ENCODE measurements around the gene UMOD.

DNA sequence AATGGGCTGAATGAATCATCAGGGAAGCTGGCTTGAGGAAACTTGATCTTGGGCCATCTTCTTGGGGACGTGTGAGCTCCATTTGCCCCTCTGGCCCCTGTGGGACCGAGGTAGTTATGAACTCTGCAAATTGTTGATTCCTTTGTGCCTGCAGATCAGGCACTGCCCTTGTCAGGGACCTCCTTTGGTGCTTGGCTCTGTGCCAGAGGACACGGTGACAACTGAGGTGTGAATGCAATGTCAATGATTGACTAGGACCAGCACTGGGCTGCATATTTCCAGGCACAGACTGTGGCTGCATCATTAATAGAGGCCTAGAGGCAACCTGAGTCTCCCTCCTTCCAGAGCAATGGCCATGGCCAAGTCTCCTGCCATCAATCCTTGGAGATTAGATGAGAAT, 28.3 kb upstream of the UMOD start:
- TF ChIP-seq, protein P1, sequence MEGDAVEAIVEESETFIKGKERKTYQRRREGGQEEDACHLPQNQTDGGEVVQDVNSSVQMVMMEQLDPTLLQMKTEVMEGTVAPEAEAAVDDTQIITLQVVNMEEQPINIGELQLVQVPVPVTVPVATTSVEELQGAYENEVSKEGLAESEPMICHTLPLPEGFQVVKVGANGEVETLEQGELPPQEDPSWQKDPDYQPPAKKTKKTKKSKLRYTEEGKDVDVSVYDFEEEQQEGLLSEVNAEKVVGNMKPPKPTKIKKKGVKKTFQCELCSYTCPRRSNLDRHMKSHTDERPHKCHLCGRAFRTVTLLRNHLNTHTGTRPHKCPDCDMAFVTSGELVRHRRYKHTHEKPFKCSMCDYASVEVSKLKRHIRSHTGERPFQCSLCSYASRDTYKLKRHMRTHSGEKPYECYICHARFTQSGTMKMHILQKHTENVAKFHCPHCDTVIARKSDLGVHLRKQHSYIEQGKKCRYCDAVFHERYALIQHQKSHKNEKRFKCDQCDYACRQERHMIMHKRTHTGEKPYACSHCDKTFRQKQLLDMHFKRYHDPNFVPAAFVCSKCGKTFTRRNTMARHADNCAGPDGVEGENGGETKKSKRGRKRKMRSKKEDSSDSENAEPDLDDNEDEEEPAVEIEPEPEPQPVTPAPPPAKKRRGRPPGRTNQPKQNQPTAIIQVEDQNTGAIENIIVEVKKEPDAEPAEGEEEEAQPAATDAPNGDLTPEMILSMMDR (conservative IDR thresholded peaks at IDR 0.05; ENCODE audit: low read length): no peak
- TF ChIP-seq EZH2phosphoT487 (IDR thresholded peaks at IDR 0.05; ENCODE audit: borderline replicate concordance): no peak

All from Loucy (cell line).